AG10803 (cell line): ENCODE results near the gene RBM42.

Source experiments
- DNase-seq: peaks from one replicate; pipeline ENCODE4 v3.0.0; 2010; ENCODE audit warnings: low read depth
- H3K4me3 ChIP-seq: 2 replicates; pipeline ENCODE4 v1.5.1; 2011; ENCODE audit warnings: mild to moderate bottlenecking, low read length, control low read depth
- TF ChIP-seq, protein P1 (sequence below): conservative IDR thresholded peaks from 2 replicates; pipeline ENCODE4 v1.5.1; 2011; ENCODE audit warnings: mild to moderate bottlenecking, low read length, control low read depth, inconsistent platforms

RBM42 gene

DNA sequence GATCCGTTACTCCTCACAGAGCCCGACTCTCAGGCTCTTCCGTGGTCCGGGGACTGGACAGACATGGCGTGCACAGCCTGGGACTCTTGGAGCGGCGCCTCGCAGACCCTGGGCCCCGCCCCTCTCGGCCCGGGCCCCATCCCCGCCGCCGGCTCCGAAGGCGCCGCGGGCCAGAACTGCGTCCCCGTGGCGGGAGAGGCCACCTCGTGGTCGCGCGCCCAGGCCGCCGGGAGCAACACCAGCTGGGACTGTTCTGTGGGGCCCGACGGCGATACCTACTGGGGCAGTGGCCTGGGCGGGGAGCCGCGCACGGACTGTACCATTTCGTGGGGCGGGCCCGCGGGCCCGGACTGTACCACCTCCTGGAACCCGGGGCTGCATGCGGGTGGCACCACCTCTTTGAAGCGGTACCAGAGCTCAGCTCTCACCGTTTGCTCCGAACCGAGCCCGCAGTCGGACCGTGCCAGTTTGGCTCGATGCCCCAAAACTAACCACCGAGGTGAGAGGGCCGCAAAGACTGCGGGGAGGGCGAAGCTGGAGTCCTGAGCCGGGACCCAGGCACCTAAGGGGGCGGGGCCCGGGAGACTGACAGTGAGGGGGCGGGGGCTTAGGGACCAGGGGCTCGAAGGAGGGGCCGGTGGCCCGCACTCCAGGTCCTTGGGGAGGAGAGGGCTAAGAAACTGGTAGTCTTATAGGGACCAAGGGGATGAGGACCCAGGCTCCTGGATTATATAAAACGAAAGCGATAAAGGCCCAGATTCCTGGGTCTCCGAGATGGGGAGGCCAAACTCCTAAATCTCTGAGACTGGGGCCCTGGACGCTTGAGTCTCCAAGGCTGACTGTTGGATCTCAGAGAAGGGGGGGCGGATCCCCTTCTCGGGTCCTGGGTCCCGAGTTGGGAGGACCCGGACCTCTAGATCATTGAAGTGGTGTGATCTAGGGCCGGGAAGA lies 14.7 kb downstream of the RBM42 start:
- TF ChIP-seq, protein P1, sequence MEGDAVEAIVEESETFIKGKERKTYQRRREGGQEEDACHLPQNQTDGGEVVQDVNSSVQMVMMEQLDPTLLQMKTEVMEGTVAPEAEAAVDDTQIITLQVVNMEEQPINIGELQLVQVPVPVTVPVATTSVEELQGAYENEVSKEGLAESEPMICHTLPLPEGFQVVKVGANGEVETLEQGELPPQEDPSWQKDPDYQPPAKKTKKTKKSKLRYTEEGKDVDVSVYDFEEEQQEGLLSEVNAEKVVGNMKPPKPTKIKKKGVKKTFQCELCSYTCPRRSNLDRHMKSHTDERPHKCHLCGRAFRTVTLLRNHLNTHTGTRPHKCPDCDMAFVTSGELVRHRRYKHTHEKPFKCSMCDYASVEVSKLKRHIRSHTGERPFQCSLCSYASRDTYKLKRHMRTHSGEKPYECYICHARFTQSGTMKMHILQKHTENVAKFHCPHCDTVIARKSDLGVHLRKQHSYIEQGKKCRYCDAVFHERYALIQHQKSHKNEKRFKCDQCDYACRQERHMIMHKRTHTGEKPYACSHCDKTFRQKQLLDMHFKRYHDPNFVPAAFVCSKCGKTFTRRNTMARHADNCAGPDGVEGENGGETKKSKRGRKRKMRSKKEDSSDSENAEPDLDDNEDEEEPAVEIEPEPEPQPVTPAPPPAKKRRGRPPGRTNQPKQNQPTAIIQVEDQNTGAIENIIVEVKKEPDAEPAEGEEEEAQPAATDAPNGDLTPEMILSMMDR = no peak
- DNase-seq = peak; percentile 73

GRCh38 chr19:35644206-35644986 lies 15.6 kb downstream of the RBM42 start:
- peak; percentile 88 for DNase-seq
- peak overlapping the region; percentile 67 for H3K4me3 ChIP-seq
- TF ChIP-seq, protein P1 = 0 out of 2 replicates have a peak, but pooled peaks have one; percentile 1

More for the DNA sequence above, 14.7 kb downstream of the RBM42 start:
- peak overlapping the region; percentile 67 for H3K4me3 ChIP-seq

GRCh38 chr19:35644987-35645679 lies 16.3 kb downstream of the RBM42 start:
- DNase-seq = peak; percentile 40
- peak overlapping the region; percentile 67 for H3K4me3 ChIP-seq
- TF ChIP-seq, protein P1 = no peak

- no peak for DNase-seq
- TF ChIP-seq, protein P1 = no peak
- H3K4me3 ChIP-seq = no peak overlapping the region
Observed at GRCh38 chr19:35645680-35646511, 17.1 kb downstream of the RBM42 start.

DNA sequence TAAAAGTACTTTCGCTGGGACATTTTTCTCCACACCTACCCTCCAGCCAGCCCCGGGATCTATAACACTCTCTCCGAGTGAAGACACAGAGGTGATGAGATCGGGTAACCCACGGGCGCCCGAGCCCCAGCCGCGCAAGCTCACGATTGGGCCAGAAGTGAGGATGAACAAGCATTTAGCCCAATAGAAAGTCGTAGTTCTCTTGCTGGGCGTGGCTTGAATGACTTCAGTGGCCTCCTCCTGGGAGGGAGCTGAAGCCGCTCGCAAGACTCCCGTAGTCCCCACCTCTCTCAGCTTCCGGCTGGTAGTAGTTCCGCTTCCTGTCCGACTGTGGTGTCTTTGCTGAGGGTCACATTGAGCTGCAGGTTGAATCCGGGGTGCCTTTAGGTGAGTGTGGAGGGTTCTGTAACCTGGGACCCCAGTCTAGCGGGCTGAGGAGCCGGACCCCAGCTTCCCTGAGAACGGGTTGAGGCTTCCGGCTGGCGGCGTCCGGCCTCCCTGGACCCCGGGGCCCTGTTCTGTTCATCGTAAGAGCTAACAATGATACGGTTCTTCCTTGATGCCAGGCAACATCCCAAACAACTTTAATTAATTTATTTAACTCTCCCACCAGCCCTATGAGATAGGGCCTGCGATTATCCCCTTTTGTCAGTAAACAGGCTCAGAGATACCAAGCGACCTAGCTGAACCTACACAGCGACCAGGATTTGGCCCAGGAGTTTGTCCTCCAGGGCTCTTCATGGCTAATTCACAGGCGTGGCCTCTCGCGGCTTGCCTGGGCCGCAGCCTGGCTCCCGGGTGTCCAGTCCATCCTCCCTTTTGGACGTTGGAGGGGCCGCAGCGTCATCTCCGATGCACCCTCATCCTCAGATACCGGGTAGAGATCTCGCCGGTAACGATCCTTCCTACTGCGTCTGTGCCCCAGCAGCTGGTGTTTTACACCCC lies 19.5 kb downstream of the RBM42 start, which contains the start of gene COX6B1:
Gene COX6B1 (plus strand): TSS at position 307 of the 945 bp plus-strand sequence. CDS start 2,921 bp downstream, outside the sequence.
- TF ChIP-seq, protein P1 = no peak
- DNase-seq = peak; percentile 97
- peak within 1 kb of the TSS; percentile 90 for H3K4me3 ChIP-seq
